Activated naive CD4-positive, alpha-beta T cell (primary cell): ENCODE data around the gene TXNRD2.
"Not testable (repeated sequence)": the region's sequence is repeated elsewhere in the genome, so short reads cannot be mapped to it uniquely, and the experiment has no call there.

Experiments used
- DNase-seq, 4 experiments: peaks; one replicate each; lab custom pipeline; 2025; lab: John Stamatoyannopoulos, UW

TXNRD2 gene

GRCh38 chr22:19923914-19924513 is 17.6 kb downstream of the TXNRD2 start:
- DNase-seq: no peak

DNA sequence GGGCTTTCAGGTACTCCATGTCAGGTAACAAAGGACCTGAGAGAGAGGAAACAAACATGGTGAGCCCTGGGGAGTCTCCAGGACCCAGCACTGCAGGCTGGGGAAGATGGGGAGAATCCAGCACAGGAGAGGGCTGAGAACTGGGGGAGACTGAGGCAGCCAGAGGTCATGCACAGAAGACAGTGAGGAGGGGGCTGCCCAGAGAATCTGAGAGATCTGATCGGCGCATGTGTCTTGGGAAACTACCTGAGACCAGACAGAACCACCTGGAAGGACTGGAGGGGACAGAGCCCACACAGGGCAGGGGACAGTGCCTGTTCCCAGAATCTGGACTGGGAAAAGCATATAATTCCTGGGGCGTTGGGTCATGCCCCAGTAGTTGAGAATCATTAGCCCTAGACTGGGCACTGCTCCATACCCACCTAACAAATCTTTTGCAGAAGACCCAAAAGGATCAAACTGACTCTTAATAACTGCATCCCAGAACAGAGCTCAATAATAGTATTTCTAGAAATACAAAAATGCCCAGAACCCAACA is 20.0 kb downstream of the TXNRD2 start:
- DNase-seq: no peak

DNA sequence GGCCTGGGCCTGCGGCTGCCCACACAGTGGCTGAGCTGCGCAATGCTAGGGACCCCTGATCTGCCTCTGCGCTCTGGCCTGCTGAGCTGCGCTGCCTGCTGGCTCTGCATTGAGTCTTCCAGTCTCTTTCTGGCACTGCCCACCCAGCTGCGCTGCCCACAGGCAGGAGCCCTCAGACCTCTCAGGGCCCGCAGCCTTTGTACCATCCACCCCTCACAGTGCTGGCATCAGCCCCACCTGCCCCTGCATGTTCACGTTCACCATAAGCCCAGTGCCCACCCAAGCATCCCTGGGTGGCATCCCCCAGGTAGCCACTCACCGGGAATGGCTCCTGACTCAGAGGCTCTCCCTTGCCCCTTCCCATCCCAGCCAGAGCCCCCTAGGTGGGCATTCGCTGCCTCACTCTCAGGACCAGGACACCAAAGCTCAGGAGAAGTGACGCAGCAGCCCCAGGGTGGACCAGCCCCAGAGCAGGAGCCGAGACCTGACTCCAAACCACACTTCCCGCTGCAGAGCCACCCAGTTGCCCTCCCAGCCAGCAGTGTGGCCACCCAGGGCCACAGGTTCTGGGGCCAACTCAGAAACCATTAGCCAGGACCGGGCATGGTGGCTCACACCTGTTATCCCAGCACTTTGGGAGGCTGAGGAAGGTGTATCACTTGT is 21.8 kb downstream of the TXNRD2 start:
- no peak for DNase-seq

DNA sequence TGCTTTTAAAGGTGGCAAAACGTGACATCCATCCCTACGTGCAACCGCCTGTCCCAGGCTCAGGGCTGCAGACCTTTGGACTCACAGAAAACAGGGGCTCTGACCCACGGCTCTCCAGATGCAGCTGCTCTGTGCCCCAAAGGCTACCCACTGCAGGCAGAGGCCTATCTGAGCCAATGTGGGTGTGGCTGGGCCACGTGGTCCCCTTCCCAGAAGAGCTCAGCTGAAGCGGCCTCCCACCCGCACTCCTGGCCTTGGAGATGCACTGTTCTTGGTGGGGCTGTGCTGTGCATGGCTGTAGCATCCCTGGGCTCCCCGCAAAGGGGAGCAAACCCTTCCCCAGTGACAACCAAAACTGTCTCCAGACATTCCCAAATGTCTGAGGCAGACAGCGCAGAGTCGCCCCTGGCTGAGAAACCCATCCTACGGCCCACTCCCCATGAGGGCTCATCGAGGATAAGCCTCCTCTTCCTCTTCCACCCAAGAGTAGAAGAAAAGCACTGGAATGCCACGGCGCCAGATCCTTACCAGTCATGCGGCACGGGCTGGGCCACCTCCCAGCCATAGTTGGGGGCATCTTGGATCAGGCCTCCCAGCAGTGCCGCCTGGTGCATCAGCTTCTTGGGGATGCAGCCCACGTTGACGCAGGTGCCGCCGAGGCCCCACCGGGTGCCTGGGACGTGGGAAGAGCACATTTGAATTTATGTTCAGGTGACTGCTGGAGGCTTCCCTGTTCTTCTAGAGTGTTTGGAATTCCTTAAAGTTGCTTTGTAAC is 23.1 kb downstream of the TXNRD2 start:
- DNase-seq: no peak

GRCh38 chr22:19917389-19918138 is 24.1 kb downstream of the TXNRD2 start:
- DNase-seq: no peak

GRCh38 chr22:19916941-19917340 is 24.7 kb downstream of the TXNRD2 start:
- no peak for DNase-seq

DNA sequence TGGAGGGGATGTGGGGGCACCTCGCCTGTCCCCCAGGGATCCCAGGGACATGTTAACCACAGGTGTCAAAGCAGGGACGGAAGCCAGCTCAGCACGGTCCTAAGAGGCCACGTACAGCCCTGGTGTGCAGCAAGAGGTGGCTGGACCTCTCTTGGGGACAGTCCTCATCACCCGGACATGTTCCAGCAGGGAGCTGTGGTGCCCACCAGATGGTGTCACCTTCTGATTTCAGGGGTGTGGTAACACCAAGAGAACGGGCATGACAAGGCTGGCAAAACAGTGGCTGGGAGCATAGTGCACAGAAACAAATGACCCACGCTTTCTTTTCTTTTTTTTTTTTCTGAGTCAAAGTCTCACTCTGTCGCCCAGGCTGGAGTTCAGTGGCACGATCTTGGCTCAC is 25.6 kb downstream of the TXNRD2 start:
- no peak for DNase-seq

DNA sequence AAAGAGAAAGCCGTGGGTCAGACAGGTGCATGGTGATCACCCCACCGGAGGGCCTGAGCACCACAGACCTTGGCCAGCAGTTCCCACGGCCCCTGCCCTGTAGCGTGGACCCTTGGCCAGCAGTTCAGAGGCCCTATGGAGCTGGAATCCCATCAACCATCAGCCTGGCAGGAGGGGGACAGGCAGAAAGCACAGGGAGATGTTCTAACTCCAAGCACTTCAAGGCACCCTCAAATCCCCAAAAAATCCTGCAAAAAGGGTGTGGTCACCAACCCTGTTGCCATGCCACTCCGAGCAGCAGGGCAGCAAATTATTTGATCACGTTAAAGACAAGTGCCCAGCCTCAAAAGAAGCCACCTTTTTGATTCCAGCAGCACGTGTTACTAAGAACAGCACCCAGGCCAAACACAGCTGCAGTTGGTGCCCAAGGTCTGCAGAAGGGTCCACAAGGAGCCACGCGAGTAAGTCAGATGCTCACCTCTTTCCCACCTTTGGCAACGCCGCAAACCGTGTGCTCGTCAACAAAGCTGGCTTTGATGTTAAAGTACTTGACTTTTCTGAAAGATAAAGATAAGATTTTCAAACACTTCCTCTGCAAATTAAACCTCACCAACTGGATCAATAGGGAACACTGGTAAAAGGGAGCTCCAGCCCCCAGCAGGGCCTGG is 26.2 kb downstream of the TXNRD2 start:
- no peak for DNase-seq

GRCh38 chr22:19914201-19914943 is 27.2 kb downstream of the TXNRD2 start:
- DNase-seq: no peak

DNA sequence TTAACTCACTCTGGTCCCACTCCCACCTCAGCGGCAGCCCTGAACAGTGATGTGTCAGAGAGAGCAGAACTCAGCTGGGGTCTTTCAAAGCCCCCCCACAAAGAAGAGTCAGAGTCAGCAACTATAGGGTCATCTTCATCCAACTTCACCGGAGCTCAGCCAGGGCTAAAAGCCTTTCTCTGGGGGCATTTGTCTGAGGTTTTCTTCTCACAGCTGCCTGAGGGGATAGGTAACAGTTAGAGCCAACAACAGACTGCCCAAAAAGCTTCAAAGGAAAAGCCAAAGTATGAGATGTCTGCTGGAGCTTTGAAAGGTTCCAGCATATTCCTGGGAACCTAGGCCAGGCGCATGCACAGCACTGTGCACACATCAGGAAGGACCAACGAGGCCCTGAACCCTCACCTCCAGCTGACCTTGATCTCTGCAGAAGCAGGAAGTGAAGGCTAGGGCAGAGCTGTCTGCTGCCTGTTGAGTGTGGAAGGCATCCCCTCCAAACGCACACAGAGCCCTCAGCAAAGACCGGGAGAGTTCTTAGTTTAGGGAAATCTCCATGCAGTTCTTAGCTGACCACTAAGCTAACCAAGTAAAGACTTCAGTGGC is 28.2 kb downstream of the TXNRD2 start:
- DNase-seq: no peak

DNA sequence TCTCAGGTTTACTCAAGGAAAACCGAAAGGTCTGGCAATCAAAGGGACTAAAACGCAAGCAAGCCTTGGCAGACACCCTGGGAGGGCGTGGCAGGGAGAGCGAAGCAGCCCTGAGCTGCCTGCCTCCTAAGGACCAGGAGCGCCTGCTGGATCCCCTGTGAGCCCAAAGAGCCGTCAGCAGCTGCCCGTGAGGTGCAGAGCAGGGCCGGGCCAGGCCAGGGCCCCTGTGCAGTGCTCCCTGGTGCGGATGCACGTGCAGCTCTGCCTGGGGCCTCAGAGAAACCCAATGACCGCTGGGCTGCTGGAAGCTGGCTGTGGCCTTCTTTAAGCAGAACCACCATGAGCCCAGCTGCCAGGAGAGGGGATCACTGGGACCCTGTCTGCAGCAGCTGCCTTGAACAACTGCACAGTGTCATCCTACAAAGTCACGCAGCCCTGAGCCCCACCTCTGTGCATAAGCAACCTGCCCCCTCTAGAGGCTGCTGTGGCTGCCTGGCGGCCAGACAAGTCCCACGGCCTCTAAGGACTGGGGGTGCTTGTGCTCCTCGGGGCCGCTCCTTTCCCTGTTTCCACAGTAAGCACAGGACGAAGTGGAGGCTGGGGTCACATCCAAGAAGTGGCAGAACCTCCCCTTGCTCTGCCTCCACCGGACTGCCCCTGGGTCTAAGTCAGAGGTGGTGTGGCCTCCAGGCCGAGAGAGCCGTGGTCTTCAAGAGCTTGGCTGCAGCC is 29.2 kb downstream of the TXNRD2 start:
- no peak for DNase-seq

DNA sequence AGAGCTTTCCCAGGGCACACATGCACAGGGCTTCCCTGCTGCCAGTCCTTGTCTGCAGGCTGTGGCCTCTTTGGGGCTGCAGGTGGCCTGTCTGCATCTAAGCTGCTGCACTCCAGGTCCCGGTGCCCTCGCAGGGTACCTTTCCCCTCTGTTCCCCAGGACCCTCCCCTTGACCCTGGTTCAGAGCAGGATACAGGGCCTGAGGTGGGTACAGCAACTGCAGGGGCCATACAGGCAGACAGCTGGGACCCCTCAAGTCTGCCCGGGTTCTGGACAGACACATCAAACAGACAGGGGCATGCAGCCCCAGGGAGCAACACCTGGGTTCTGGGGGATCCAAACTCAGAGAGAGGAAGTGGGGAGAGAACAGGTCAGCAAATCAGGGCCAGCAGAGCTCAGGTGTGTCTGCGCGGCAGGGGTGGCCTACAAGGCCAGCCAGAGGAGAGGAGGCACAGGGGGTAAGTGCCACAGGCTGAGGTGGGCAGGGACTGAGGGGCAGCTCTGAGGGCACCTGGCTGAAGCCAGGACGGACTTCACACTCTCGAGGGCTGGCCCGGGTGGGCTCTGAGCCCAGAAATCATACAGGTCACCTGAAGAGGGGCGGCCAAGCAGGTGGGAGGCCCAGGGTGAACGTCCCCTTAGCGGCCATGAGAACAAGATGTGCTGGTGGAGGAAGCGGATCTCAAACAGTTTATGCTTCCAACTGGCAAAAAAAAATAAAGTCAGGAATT is 29.9 kb downstream of the TXNRD2 start:
- no peak for DNase-seq

DNA sequence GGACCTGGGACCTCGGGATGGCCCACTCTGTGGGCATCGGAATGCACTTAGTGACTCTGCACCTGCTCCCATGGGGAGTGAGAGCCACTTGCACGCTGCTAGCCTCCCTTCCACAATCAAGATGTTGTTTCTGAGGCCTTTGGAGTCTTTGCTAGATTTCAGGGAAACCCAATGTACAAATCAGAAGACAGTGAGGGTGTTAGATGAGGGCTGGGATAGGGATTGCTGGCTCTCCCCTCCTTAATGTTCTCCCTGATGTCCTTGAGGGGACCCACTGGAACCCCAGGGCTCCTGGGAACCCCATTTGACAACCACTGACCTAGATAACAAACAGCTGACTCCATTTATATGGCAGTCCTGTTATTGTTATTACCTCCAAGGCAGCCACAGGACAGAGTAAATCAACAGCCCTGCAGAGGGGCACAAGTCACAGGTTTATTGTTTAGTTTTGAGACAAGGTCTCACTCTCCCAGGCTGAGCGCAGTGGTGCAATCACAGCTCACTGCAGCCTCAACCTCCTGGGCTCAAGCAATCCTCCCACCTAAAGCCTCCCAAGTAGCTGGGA is 31.4 kb downstream of the TXNRD2 start:
- DNase-seq: no peak

- peak; percentile 40 to 78 (median 73) for DNase-seq
These were observed 32.1 kb downstream of the TXNRD2 start for GRCh38 chr22:19909350-19910179.

- not testable (repeated sequence) for DNase-seq
These were observed 33.7 kb downstream of the TXNRD2 start for GRCh38 chr22:19907902-19908301.

GRCh38 chr22:19906864-19907263 is 34.8 kb downstream of the TXNRD2 start:
- not testable (repeated sequence) for DNase-seq

DNA sequence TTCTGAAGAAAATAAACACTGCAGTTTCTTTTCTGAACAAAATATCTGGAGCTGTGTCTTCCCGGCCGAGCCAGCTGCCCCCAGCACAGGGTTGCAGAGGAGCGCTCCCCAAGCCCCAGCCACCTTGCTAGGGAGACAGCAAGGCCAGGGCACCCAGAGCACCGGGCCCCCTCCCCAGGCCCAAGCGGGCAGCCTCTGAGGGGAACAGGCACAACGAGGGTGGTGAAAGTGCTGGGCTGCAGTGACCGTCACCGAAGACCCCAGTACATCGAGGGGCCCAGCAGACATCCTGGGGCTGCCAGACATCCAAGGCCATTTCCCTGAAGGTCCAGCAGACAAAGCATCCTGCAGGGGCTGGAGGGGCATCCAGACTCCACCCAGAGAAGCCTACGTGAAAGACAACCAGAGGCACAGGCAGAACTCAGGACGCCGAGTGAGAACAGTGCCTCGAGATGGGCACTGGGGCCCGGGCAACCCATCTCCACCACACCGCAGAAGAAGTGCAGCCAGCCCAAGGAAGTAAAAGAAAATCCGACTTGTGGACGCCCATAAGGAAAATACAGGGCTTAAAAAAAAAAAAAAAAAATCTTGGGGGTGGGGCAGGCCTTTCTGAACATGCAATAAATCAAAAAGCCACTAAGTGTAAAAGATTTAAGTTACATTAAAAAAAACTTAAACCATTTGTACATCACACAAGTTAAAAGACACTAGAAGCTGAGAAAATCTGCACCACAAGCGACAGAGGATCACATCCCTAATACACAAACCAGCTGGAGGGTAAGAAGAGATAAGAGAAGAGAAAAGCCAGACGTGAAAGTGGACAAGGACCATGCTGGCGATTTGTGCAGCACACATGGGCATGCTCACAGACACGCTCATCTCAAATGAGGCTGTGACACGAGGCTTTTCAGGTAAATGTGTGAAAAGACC is 36.0 kb downstream of the TXNRD2 start:
- no peak for DNase-seq
